ENCODE measurements around the gene CCK. TPM values are rescaled to one million over a fixed set of nuclear protein-coding genes. Genes with fewer than 3 reads are reported as not detected.

Gene CCK
- total and polyA plus RNA-seq, 3 donors from 2014 or later = 0.69 to 3.7 (median 1.4) TPM

DNA sequence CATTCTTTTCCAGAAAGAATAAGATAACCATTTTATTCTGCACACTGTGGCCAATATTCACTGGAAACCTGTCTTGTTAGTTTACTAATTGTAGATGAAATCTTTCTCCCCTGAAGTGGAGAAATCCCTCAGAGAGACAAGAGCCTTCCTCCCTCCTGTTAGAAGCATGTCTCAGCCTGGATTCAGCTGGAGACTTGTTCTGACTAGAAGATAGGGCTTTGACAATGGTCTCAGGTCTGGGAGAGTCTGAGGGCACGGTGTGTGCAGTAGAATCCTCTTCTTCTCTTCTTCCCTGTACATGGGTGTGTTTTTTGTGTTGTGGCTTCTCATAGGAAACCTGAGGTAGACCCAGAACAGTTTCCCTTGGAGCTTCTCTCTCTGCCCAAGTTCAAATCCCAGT lies 19.9 kb downstream of the CCK start:
- intact Hi-C loops (cut with DNase I; ENCODE audit: low total_unique reads) = no loop called here
- Histone ChIP-seq H3K4me3 (no peak overlapping the region), H3K4me1 (no peaks in the 10 kb centered on the region), H3K27me3 (no peaks in the 10 kb centered on the region), H3K9me3 (no peaks in the 10 kb centered on the region), H3K27ac (no peak overlapping the region), H3K36me3 (ENCODE audit: low read depth, missing control alignments) (no peaks in the 10 kb centered on the region)
- WGBS, 2 donors = 71% methylated on average over 1 of the region's 1 CpG
- TF ChIP-seq, protein P1, sequence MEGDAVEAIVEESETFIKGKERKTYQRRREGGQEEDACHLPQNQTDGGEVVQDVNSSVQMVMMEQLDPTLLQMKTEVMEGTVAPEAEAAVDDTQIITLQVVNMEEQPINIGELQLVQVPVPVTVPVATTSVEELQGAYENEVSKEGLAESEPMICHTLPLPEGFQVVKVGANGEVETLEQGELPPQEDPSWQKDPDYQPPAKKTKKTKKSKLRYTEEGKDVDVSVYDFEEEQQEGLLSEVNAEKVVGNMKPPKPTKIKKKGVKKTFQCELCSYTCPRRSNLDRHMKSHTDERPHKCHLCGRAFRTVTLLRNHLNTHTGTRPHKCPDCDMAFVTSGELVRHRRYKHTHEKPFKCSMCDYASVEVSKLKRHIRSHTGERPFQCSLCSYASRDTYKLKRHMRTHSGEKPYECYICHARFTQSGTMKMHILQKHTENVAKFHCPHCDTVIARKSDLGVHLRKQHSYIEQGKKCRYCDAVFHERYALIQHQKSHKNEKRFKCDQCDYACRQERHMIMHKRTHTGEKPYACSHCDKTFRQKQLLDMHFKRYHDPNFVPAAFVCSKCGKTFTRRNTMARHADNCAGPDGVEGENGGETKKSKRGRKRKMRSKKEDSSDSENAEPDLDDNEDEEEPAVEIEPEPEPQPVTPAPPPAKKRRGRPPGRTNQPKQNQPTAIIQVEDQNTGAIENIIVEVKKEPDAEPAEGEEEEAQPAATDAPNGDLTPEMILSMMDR (IDR thresholded peaks at IDR 0.05) = no peak
- no peak for TF ChIP-seq POLR2A (IDR thresholded peaks at IDR 0.05)
- no peak for DNase-seq

DNA sequence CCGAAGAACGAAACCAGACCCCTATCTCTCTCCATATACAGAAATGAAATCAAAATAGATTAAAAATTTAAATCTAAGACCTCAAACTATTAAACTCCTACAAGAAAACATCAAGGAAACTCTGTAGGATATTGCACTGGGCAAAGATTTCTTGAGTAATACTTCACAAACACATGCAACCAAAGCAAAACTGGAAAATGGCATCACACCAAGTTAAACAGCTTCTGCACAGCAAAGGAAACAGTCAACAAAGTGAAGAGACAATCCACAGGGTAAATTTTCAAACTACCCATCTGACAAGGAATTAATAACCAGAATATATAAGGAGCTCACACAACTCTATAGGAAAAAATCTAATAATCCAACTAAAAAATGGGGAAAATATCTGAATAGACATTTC lies 29.4 kb downstream of the CCK start:
- H3K9me3 ChIP-seq = no peaks in the 10 kb centered on the region
- TF ChIP-seq POLR2A (IDR thresholded peaks at IDR 0.05) = no peak
- TF ChIP-seq, protein P1 (IDR thresholded peaks at IDR 0.05) = no peak
- 96% methylated on average over 2 of the region's 2 CpGs for WGBS, 2 donors
- no peaks in the 10 kb centered on the region for H3K27me3 ChIP-seq
- H3K4me3 ChIP-seq = no peak overlapping the region
- H3K27ac ChIP-seq = no peak overlapping the region
- no peak for DNase-seq
- intact Hi-C loops (cut with DNase I; ENCODE audit: low total_unique reads) = no loop called here
- H3K4me1 ChIP-seq = no peaks in the 10 kb centered on the region
- no peaks in the 10 kb centered on the region for H3K36me3 ChIP-seq (ENCODE audit: low read depth, missing control alignments)

DNA sequence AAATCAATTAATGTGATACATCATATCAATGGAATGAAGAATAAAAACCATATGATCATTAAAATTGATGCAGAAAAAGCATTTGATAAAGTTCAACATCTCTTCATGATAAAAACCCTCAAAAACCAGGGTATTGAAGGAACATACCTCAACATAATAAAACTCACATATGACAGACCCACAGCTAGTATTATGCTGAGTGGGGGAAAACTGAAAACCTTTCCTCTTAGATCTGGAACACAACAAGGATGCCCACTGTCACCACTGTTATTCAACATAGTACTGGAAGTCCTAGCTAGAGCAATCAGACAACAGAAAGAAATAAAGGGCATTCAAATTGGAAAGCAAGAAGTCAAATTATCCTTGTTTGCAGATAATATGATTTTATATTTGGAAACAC lies 30.5 kb downstream of the CCK start:
- no peak overlapping the region for H3K4me3 ChIP-seq
- H3K27me3 ChIP-seq = no peaks in the 10 kb centered on the region
- DNase-seq = no peak
- no peaks in the 10 kb centered on the region for H3K36me3 ChIP-seq (ENCODE audit: low read depth, missing control alignments)
- no peaks in the 10 kb centered on the region for H3K9me3 ChIP-seq
- no peak overlapping the region for H3K27ac ChIP-seq
- H3K4me1 ChIP-seq = no peaks in the 10 kb centered on the region
- intact Hi-C loops (cut with DNase I; ENCODE audit: low total_unique reads) = no loop called here
- TF ChIP-seq POLR2A (IDR thresholded peaks at IDR 0.05) = no peak
- TF ChIP-seq, protein P1 (IDR thresholded peaks at IDR 0.05) = no peak

DNA sequence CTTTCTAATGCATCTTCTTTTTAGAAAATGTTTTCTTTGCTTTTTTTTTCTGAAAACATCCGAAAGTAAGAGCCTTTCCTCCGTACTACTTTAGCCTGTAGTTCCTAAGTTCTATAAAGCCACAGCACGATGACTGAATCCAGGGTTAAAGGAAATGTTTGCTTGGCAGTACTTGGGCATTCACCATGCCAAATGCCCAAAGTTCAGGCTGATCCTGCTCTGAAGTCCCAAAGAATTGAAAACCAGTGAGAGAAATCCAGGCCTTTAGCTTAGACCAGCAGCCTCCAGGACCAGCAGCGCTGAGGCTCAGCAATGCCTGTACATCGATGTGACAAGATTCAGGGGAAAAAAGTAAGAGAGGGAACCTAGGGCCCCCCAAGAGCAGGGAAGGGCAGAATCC lies 35.1 kb downstream of the CCK start:
- DNase-seq = no peak
- H3K27ac ChIP-seq = no peak overlapping the region
- no peak overlapping the region for H3K4me3 ChIP-seq
- WGBS, 2 donors = 82 to 94% methylated on average over 5 of the region's 5 CpGs
- H3K9me3 ChIP-seq = no peaks in the 10 kb centered on the region
- peaks cover 7% of the 10 kb centered on the region for H3K4me1 ChIP-seq
- intact Hi-C loops (cut with DNase I; ENCODE audit: low total_unique reads) = no loop called here
- H3K27me3 ChIP-seq = no peaks in the 10 kb centered on the region
- no peaks in the 10 kb centered on the region for H3K36me3 ChIP-seq (ENCODE audit: low read depth, missing control alignments)
- no peak for TF ChIP-seq POLR2A (IDR thresholded peaks at IDR 0.05)
- TF ChIP-seq, protein P1 (IDR thresholded peaks at IDR 0.05) = no peak

DNA sequence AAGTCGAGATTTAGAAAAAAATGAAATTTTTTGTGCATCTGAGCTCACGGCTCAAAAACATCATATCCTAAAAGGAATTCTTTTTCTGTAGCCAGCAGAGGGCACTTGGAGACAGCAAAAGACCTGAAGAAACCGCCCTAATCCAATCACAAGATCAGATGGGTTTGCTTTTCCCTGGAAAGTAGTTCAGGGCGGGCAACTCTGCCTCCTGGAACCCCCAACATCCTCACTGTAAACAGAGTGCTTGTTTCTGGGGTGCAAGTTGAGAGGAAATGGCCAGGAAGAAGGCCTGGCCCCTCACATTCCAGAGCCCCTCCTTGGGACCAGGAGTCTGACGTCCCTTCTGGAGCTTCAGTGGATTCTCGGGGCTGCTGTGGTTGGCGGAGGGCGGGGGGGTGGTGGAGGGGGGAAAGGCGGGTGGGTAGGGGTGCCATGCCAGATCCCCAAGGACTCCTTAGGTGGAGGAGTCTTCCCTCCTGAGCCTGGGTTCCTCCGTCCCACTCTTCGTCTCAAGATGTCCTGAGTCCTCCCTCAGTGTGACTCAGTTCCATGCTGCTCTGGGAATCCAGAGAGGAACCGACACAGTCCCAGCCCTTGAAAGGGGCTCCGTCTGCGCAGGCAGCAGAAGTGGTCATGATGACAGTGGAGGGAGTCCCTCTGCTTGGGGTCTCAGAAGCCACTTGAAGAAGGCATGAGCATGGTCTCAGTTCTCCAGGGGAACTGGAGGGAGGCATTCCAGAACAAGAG lies 35.9 kb downstream of the CCK start:
- DNase-seq = no peak
- intact Hi-C loops (cut with DNase I; ENCODE audit: low total_unique reads) = loop anchor here (10.0 kb wide), 1 partner anchor 215 kb away; no protein-coding TSS in a partner anchor
- Histone ChIP-seq H3K4me1 (peaks cover 7% of the 10 kb centered on the region), H3K9me3 (no peaks in the 10 kb centered on the region), H3K4me3 (no peak overlapping the region), H3K27ac (no peak overlapping the region), H3K36me3 (ENCODE audit: low read depth, missing control alignments) (no peaks in the 10 kb centered on the region), H3K27me3 (no peaks in the 10 kb centered on the region)
- no peak for TF ChIP-seq POLR2A (IDR thresholded peaks at IDR 0.05)
- TF ChIP-seq, protein P1 (IDR thresholded peaks at IDR 0.05) = peak; percentile 40 to 53 (median 44)
- 40% methylated on average over 9 to 14 of the region's 14 CpGs for WGBS, 2 donors

Data from testis (tissue), 3 donors.